T-helper 1 cell treated with Interleukin-12 subunit alpha and Interleukin-12 subunit beta and Interleukin-4 antibody, amounts not matched to agents 30 μg/mL and 1 μg/mL, for 36 hours (primary cell): ENCODE data around the gene TCTN3.
A peak's percentile ranks its signal among the peaks of the same experiment; 100 is the strongest.

Experiments used
- H3K27ac Mint-ChIP-seq: one replicate; pipeline ENCODE4 v1.8.0; 2021; ENCODE audit warnings: mild to moderate bottlenecking, mixed read lengths
- H3K27me3 Mint-ChIP-seq: one replicate; pipeline ENCODE4 v1.8.0; 2021; ENCODE audit warnings: low read depth, mixed read lengths
- H3K36me3 Mint-ChIP-seq: one replicate; pipeline ENCODE4 v1.8.0; 2021; ENCODE audit warnings: low read depth, mixed read lengths
- H3K4me1 Mint-ChIP-seq: one replicate; pipeline ENCODE4 v1.8.0; 2021; ENCODE audit warnings: low read depth, mixed read lengths
- H3K4me3 Mint-ChIP-seq: one replicate; pipeline ENCODE4 v1.8.0; 2021; ENCODE audit warnings: mild to moderate bottlenecking, moderate library complexity, mixed read lengths
- H3K9me3 Mint-ChIP-seq: one replicate; pipeline ENCODE4 v1.8.0; 2021; ENCODE audit warnings: mixed read lengths

Gene TCTN3

GRCh38 chr10:95661818-95662217 lies 31.9 kb downstream of the TCTN3 start:
- H3K9me3 Mint-ChIP-seq: no peaks in the 10 kb centered on the region
- H3K4me3 Mint-ChIP-seq: no peak overlapping the region
- H3K27ac Mint-ChIP-seq: no peak overlapping the region
- H3K4me1 Mint-ChIP-seq: peaks cover 7% of the 10 kb centered on the region
- H3K36me3 Mint-ChIP-seq: peaks cover 7% of the 10 kb centered on the region
- no peaks in the 10 kb centered on the region for H3K27me3 Mint-ChIP-seq

GRCh38 chr10:95660283-95660682 lies 33.4 kb downstream of the TCTN3 start:
- Mint-ChIP-seq H3K9me3 (no peaks in the 10 kb centered on the region), H3K27ac (no peak overlapping the region), H3K36me3 (peaks cover 8% of the 10 kb centered on the region)

GRCh38 chr10:95657250-95657649 lies 36.5 kb downstream of the TCTN3 start:
- Mint-ChIP-seq H3K27me3 (no peaks in the 10 kb centered on the region), H3K36me3 (peaks cover 19% of the 10 kb centered on the region), H3K9me3 (no peaks in the 10 kb centered on the region), H3K27ac (no peak overlapping the region), H3K4me3 (peak overlapping the region; percentile 98), H3K4me1 (peaks cover 18% of the 10 kb centered on the region)

More at GRCh38 chr10:95660283-95660682, 33.4 kb downstream of the TCTN3 start:
- Mint-ChIP-seq H3K4me3 (no peak overlapping the region), H3K27me3 (no peaks in the 10 kb centered on the region), H3K4me1 (peaks cover 15% of the 10 kb centered on the region)

GRCh38 chr10:95656291-95657164 lies 37.2 kb downstream of the TCTN3 start, which contains the start of gene ALDH18A1:
ALDH18A1 (minus strand) TSS chr10:95656711; CDS start chr10:95653377, 3,334 bp downstream.
- Mint-ChIP-seq H3K27ac (peak within 1 kb of the TSS; percentile 89), H3K4me1 (peaks cover 16% of the 10 kb centered on the region), H3K9me3 (peaks cover 7% of the 10 kb centered on the region), H3K4me3 (peak within 1 kb of the TSS; percentile 98), H3K27me3 (no peaks in the 10 kb centered on the region), H3K36me3 (peaks cover 22% of the 10 kb centered on the region)

DNA sequence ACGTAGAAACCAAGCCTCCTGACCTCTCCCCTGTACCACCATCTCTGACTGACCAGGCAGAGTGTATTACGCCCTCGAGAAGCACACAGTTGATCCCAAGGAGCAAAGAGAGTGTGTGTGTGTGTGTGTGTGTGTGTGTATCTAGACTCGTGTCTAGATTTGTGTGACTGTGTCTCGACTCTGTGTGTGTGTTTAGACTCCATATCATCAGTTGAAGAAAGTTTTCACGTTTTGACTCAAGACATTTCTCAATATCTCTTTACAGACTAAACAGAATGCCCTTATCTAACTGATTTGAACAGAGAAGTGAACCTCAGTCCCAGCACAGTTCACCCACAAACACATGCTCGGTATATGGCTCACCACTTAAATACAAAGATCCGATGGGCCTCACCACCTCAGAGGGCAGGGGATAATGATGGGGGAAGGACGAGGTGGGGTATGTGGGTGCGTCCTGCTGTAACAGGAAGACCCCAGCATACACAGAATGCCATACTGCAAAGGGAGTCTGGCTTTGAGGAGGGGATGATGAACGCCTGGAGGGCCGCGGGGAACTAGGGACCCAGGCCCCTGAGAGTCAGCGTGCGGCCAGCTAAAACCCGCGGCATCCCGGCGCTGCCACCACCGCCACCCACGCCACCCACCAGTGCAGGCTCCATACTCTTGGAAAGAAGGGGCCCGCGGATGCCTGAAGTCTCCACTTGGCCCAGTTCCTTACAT lies 38.0 kb downstream of the TCTN3 start:
- H3K36me3 Mint-ChIP-seq: peaks cover 29% of the 10 kb centered on the region
- no peaks in the 10 kb centered on the region for H3K27me3 Mint-ChIP-seq
- peaks cover 16% of the 10 kb centered on the region for H3K4me1 Mint-ChIP-seq
- H3K4me3 Mint-ChIP-seq: peak overlapping the region; percentile 98
- H3K9me3 Mint-ChIP-seq: peaks cover 14% of the 10 kb centered on the region
- peak overlapping the region; percentile 69 for H3K27ac Mint-ChIP-seq

DNA sequence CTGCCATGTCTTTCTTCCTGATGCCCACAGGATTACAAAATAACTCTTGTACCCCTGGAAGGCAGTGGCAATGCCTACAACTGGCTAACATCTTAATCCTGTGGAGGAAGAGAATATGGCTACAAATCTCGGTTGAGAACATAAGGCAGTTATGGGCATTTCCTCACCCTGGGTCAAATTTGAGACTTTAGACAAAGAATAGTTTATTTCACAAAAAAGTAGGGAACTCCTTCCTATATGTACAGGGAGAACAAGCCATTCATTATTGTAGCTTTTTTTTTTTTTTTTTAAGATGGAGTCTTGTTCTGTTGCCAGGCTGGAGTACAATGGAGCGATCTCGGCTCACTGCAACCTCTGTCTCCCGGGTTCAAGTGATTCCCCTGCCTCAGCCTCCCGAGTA lies 39.8 kb downstream of the TCTN3 start:
- Mint-ChIP-seq H3K27me3 (no peaks in the 10 kb centered on the region), H3K4me3 (no peak overlapping the region), H3K27ac (no peak overlapping the region), H3K4me1 (peaks cover 16% of the 10 kb centered on the region), H3K9me3 (peaks cover 14% of the 10 kb centered on the region), H3K36me3 (peaks cover 39% of the 10 kb centered on the region)

GRCh38 chr10:95651346-95652060 lies 42.2 kb downstream of the TCTN3 start:
- Mint-ChIP-seq H3K27me3 (no peaks in the 10 kb centered on the region), H3K9me3 (peaks cover 14% of the 10 kb centered on the region), H3K4me1 (peaks cover 9% of the 10 kb centered on the region), H3K4me3 (no peak overlapping the region), H3K36me3 (peaks cover 46% of the 10 kb centered on the region), H3K27ac (no peak overlapping the region)

DNA sequence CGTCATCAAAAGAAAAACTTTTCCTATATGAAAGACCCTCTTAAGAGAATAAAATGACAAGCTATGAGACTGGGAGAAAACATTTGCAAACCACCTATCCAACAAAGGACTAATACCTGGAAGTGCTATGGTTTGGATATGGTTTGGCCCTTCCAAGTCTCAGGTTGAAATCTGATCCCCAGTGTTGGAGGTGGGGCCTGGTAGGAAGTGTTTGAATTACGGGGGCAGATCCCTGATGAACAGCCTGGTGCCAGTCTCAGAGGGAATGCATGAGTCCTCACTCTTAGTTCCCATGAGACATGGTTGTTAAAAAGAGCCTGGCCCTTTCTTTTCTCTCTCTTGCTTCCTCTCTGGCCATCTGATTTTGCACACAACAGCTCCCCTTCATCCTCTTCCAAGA lies 43.5 kb downstream of the TCTN3 start:
- Mint-ChIP-seq H3K4me3 (no peak overlapping the region), H3K9me3 (peaks cover 14% of the 10 kb centered on the region), H3K4me1 (peaks cover 8% of the 10 kb centered on the region), H3K27me3 (no peaks in the 10 kb centered on the region), H3K27ac (no peak overlapping the region), H3K36me3 (peaks cover 49% of the 10 kb centered on the region)

GRCh38 chr10:95648138-95648537 lies 45.6 kb downstream of the TCTN3 start:
- no peaks in the 10 kb centered on the region for H3K27me3 Mint-ChIP-seq
- peaks cover 14% of the 10 kb centered on the region for H3K4me1 Mint-ChIP-seq
- no peak overlapping the region for H3K4me3 Mint-ChIP-seq
- peaks cover 47% of the 10 kb centered on the region for H3K36me3 Mint-ChIP-seq
- no peak overlapping the region for H3K27ac Mint-ChIP-seq
- peaks cover 14% of the 10 kb centered on the region for H3K9me3 Mint-ChIP-seq

GRCh38 chr10:95646160-95646559 lies 47.6 kb downstream of the TCTN3 start:
- Mint-ChIP-seq H3K4me1 (peaks cover 14% of the 10 kb centered on the region), H3K36me3 (peaks cover 33% of the 10 kb centered on the region), H3K27ac (no peak overlapping the region), H3K9me3 (peaks cover 3% of the 10 kb centered on the region), H3K4me3 (no peak overlapping the region), H3K27me3 (no peaks in the 10 kb centered on the region)

GRCh38 chr10:95644901-95645300 lies 48.8 kb downstream of the TCTN3 start:
- Mint-ChIP-seq H3K9me3 (no peaks in the 10 kb centered on the region), H3K4me3 (no peak overlapping the region), H3K4me1 (peaks cover 14% of the 10 kb centered on the region), H3K27ac (no peak overlapping the region), H3K36me3 (peaks cover 28% of the 10 kb centered on the region), H3K27me3 (no peaks in the 10 kb centered on the region)

- Mint-ChIP-seq H3K27me3 (no peaks in the 10 kb centered on the region), H3K9me3 (no peaks in the 10 kb centered on the region), H3K27ac (no peak overlapping the region), H3K4me3 (no peak overlapping the region), H3K36me3 (peaks cover 22% of the 10 kb centered on the region), H3K4me1 (peaks cover 11% of the 10 kb centered on the region)
Observed at GRCh38 chr10:95640891-95641315, 52.8 kb downstream of the TCTN3 start.

GRCh38 chr10:95637911-95638310 lies 55.8 kb downstream of the TCTN3 start:
- no peaks in the 10 kb centered on the region for H3K9me3 Mint-ChIP-seq
- no peaks in the 10 kb centered on the region for H3K4me1 Mint-ChIP-seq
- H3K27me3 Mint-ChIP-seq: no peaks in the 10 kb centered on the region
- no peak overlapping the region for H3K4me3 Mint-ChIP-seq
- H3K36me3 Mint-ChIP-seq: peaks cover 38% of the 10 kb centered on the region
- H3K27ac Mint-ChIP-seq: no peak overlapping the region

GRCh38 chr10:95637140-95637539 lies 56.6 kb downstream of the TCTN3 start:
- no peaks in the 10 kb centered on the region for H3K27me3 Mint-ChIP-seq
- H3K4me3 Mint-ChIP-seq: no peak overlapping the region
- no peak overlapping the region for H3K27ac Mint-ChIP-seq
- H3K36me3 Mint-ChIP-seq: peaks cover 38% of the 10 kb centered on the region
- no peaks in the 10 kb centered on the region for H3K4me1 Mint-ChIP-seq
- H3K9me3 Mint-ChIP-seq: no peaks in the 10 kb centered on the region
